ENCODE results near the gene MITD1.
"Not testable (repeated sequence)": the region's sequence is repeated elsewhere in the genome, so short reads cannot be mapped to it uniquely, and the experiment has no call there.

Gene MITD1

GRCh38 chr2:99154643-99155536 is 26.0 kb downstream of the MITD1 start, which contains the start of the genes LIPT1 and TSGA10:
TSS of gene LIPT1 (plus strand) at chr2:99154967. CDS start at chr2:99161958, 6,991 bp downstream.
TSS of gene TSGA10 (minus strand) at chr2:99154942. CDS start at chr2:99109439, 45,503 bp downstream.
- peak; percentile 92 for DNase-seq (ENCODE audit: low spot score)

GRCh38 chr2:99153921-99154604 is 26.8 kb downstream of the MITD1 start:
- no peak for DNase-seq (ENCODE audit: low spot score)

- DNase-seq (ENCODE audit: low spot score), result no peak
Measured at GRCh38 chr2:99152199-99152895, 28.5 kb downstream of the MITD1 start.

- DNase-seq (ENCODE audit: low spot score), result no peak
Measured at GRCh38 chr2:99150706-99151105, 30.2 kb downstream of the MITD1 start.

GRCh38 chr2:99141110-99142108 is 39.4 kb downstream of the MITD1 start, which contains the start of gene C2orf15:
TSS of gene C2orf15 (plus strand) at chr2:99141707. CDS start at chr2:99150559, 8,852 bp downstream.
- DNase-seq (ENCODE audit: low spot score), result peak; percentile 91

- DNase-seq (ENCODE audit: low spot score), result no peak
Measured at GRCh38 chr2:99140860-99141109, 40.1 kb downstream of the MITD1 start.

- no peak for DNase-seq (ENCODE audit: low spot score)
Measured at GRCh38 chr2:99140056-99140859, 40.6 kb downstream of the MITD1 start.

GRCh38 chr2:99139003-99139402 is 41.9 kb downstream of the MITD1 start:
- DNase-seq (ENCODE audit: low spot score), result no peak

GRCh38 chr2:99135044-99135556 is 45.8 kb downstream of the MITD1 start:
- DNase-seq (ENCODE audit: low spot score), result not testable (repeated sequence)

- DNase-seq (ENCODE audit: low spot score), result no peak
Measured at GRCh38 chr2:99127981-99128380, 52.9 kb downstream of the MITD1 start.

Small RNAs within 50 kb of the gene (small RNA-seq; reads per million reads assigned to genes)
- gene AC092587.1, result 0 reads per million in 2 experiments
